Neural cell (in vitro differentiated cells): ENCODE data around the gene WDR17.

Experiments used
- CTCF ChIP-seq: fragments of 450-650 bp; IDR thresholded peaks from 2 replicates; pipeline ENCODE4 v1.5.1; 2014; ENCODE audit warnings: antibody characterized with exemption, mild to moderate bottlenecking, moderate library complexity; ENCODE audit not compliant: poor library complexity, severe bottlenecking
- EP300 ChIP-seq: fragments of 450-650 bp; conservative IDR thresholded peaks from 2 replicates; pipeline ENCODE4 v1.6.1; 2014; ENCODE audit warnings: antibody characterized with exemption, mild to moderate bottlenecking, moderate library complexity; ENCODE audit not compliant: poor library complexity, severe bottlenecking
- EZH2 ChIP-seq: fragments of 200-600, 300-800 bp; shearing (Covaris generic), sonication (generic); IDR thresholded peaks from 2 replicates; pipeline ENCODE4 v1.6.1; 2014; ENCODE audit warnings: antibody characterized with exemption, low read length, borderline replicate concordance, mild to moderate bottlenecking; ENCODE audit not compliant: insufficient read depth, poor library complexity, severe bottlenecking
- POLR2AphosphoS5 ChIP-seq: IDR thresholded peaks from 2 replicates; pipeline ENCODE4 v1.6.1; 2012
- RAD21 ChIP-seq: fragments of 450-650 bp; conservative IDR thresholded peaks from 2 replicates; pipeline ENCODE4 v1.6.1; 2014; ENCODE audit warnings: antibody characterized with exemption, mild to moderate bottlenecking, moderate library complexity
- REST ChIP-seq: IDR thresholded peaks from 2 replicates; pipeline ENCODE4 v1.6.1; 2012; ENCODE audit warnings: borderline replicate concordance
- TAF1 ChIP-seq: IDR thresholded peaks from 2 replicates; pipeline ENCODE4 v1.6.1; 2012; ENCODE audit warnings: low read depth

GRCh38 chr4:176163041-176163440 lies 97.4 kb downstream of the WDR17 start:
- no peak for TF ChIP-seq EZH2
- no peak for TF ChIP-seq CTCF
- no peak for TF ChIP-seq RAD21
- TF ChIP-seq POLR2AphosphoS5, result no peak
- TF ChIP-seq EP300, result no peak
- no peak for TF ChIP-seq TAF1
- TF ChIP-seq REST, result no peak
